ENCODE measurements around the gene C12orf42.

DNA sequence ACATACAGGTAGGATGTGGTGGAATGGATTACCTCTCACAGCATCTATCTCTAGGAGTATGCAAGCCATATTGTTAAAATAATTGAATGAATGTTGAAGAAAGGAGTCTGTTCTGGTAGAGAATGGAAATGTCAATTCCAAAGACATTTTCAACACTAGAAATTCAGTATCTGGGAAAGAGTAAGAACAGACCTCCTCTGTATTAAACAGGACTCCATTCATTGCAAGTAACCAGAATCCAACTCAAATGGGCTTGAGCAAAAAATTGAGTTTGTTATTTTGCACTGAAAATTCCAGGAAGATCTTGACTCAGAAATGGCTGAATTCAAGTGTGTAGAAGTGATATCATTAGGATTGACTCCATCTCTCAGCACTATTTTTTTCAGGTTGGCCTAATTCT, 168.1 kb downstream of the C12orf42 start:
- TF ChIP-seq CTCF (IDR thresholded peaks at IDR 0.05; ENCODE audit: low read depth, low read length, missing input control) (no peak), YY1 (IDR thresholded peaks at IDR 0.05) (no peak), FOXA1 (IDR thresholded peaks at IDR 0.05) (no peak), TAF1 (conservative IDR thresholded peaks at IDR 0.05) (no peak), GABPA (IDR thresholded peaks at IDR 0.05 in 1 of 2, conservative IDR thresholded peaks at IDR 0.05 in 1 of 2) (no peak), RXRA (IDR thresholded peaks at IDR 0.05) (no peak), RAD21 (IDR thresholded peaks at IDR 0.05) (no peak)
- TF ChIP-seq, protein P1, sequence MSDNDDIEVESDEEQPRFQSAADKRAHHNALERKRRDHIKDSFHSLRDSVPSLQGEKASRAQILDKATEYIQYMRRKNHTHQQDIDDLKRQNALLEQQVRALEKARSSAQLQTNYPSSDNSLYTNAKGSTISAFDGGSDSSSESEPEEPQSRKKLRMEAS (IDR thresholded peaks at IDR 0.05): no peak
- TF ChIP-seq, protein P2, sequence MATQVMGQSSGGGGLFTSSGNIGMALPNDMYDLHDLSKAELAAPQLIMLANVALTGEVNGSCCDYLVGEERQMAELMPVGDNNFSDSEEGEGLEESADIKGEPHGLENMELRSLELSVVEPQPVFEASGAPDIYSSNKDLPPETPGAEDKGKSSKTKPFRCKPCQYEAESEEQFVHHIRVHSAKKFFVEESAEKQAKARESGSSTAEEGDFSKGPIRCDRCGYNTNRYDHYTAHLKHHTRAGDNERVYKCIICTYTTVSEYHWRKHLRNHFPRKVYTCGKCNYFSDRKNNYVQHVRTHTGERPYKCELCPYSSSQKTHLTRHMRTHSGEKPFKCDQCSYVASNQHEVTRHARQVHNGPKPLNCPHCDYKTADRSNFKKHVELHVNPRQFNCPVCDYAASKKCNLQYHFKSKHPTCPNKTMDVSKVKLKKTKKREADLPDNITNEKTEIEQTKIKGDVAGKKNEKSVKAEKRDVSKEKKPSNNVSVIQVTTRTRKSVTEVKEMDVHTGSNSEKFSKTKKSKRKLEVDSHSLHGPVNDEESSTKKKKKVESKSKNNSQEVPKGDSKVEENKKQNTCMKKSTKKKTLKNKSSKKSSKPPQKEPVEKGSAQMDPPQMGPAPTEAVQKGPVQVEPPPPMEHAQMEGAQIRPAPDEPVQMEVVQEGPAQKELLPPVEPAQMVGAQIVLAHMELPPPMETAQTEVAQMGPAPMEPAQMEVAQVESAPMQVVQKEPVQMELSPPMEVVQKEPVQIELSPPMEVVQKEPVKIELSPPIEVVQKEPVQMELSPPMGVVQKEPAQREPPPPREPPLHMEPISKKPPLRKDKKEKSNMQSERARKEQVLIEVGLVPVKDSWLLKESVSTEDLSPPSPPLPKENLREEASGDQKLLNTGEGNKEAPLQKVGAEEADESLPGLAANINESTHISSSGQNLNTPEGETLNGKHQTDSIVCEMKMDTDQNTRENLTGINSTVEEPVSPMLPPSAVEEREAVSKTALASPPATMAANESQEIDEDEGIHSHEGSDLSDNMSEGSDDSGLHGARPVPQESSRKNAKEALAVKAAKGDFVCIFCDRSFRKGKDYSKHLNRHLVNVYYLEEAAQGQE (IDR thresholded peaks at IDR 0.05): no peak

Measured in liver (tissue), 3 donors.